Mesendoderm (in vitro differentiated cells): ENCODE measurements around the gene MFRP.

Experiments
- DNase-seq: peaks from one replicate; pipeline ENCODE4 v3.0.0; 2013
- H2AK5ac ChIP-seq: 2 replicates; pipeline ENCODE4 v1.6.1; 2013; ENCODE audit warnings: low read length, inconsistent platforms
- H2BK120ac ChIP-seq: 2 replicates; pipeline ENCODE4 v1.6.1; 2013; ENCODE audit warnings: low read depth, mild to moderate bottlenecking, low read length, moderate library complexity, mixed read lengths
- H2BK15ac ChIP-seq: replicated peaks from 2 replicates; pipeline ENCODE4 v1.6.1; 2013; ENCODE audit warnings: low read depth, mild to moderate bottlenecking, moderate library complexity
- H2BK5ac ChIP-seq: 2 replicates; pipeline ENCODE4 v1.6.1; 2013; ENCODE audit warnings: low read length, inconsistent platforms
- H3K18ac ChIP-seq: 2 replicates; pipeline ENCODE4 v1.6.1; 2013; ENCODE audit warnings: mild to moderate bottlenecking, low read length, mixed read lengths
- H3K23ac ChIP-seq: one replicate; pipeline ENCODE4 v1.6.1; 2013; ENCODE audit warnings: low read length
- H3K27ac ChIP-seq: 2 replicates; pipeline ENCODE4 v1.5.1; 2013; ENCODE audit warnings: low read depth, mild to moderate bottlenecking, inconsistent platforms, low read length, moderate library complexity
- H3K27me3 ChIP-seq: 2 replicates; pipeline ENCODE4 v1.6.1; 2013; ENCODE audit warnings: low read length, control low read depth, mild to moderate bottlenecking, inconsistent platforms; ENCODE audit not compliant: insufficient read depth, poor library complexity
- H3K36me3 ChIP-seq: 2 replicates; pipeline ENCODE4 v1.6.1; 2013; ENCODE audit warnings: low read length, inconsistent platforms; ENCODE audit not compliant: control insufficient read depth, insufficient read depth
- H3K4ac ChIP-seq: one replicate; pipeline ENCODE4 v1.6.1; 2013; ENCODE audit warnings: low read depth, mild to moderate bottlenecking, low read length, moderate library complexity
- H3K4me1 ChIP-seq: 2 replicates; pipeline ENCODE4 v1.6.1; 2013; ENCODE audit warnings: low read depth, low read length, inconsistent platforms; ENCODE audit not compliant: control insufficient read depth
- H3K4me2 ChIP-seq: 2 replicates; pipeline ENCODE4 v1.6.1; 2013; ENCODE audit warnings: low read length
- H3K4me3 ChIP-seq: 2 replicates; pipeline ENCODE4 v1.5.1; 2013; ENCODE audit warnings: mild to moderate bottlenecking, low read length
- H3K56ac ChIP-seq: one replicate; pipeline ENCODE4 v1.6.1; 2013; ENCODE audit warnings: low read length
- H3K79me1 ChIP-seq: 2 replicates; pipeline ENCODE4 v1.6.1; 2013; ENCODE audit warnings: low read length, inconsistent platforms
- H3K79me2 ChIP-seq: 2 replicates; pipeline ENCODE4 v1.6.1; 2013; ENCODE audit warnings: mild to moderate bottlenecking, low read length; ENCODE audit not compliant: control insufficient read depth, insufficient read depth
- H3K9ac ChIP-seq: 2 replicates; pipeline ENCODE4 v1.6.1; 2013; ENCODE audit warnings: low read length, inconsistent platforms
- H4K5ac ChIP-seq: one replicate; pipeline ENCODE4 v1.6.1; 2013; ENCODE audit warnings: low read length
- H4K8ac ChIP-seq: one replicate; pipeline ENCODE4 v1.6.1; 2013; ENCODE audit warnings: low read depth, mild to moderate bottlenecking, control low read depth, low read length, moderate library complexity
- WGBS: extraction: QIAGEN DNeasy Blood & Tissue Kit; methylation state at CpG from one replicate; pipeline ENCODE4 v1.1.7; 2013; ENCODE audit warnings: low lambda C conversion rate, missing lambda C conversion rate; ENCODE audit not compliant: insufficient coverage; ENCODE audit errors: extremely low coverage; 5-methylcytosine and 5-hydroxymethylcytosine counted together

Gene MFRP

GRCh38 chr11:119310682-119311052 is 35.8 kb downstream of the MFRP start:
- Histone ChIP-seq H2BK120ac (no peak overlapping the region), H3K27ac (no peak overlapping the region), H3K27me3 (no peaks in the 10 kb centered on the region), H3K18ac (no peak overlapping the region), H4K5ac (no peak overlapping the region), H3K23ac (no peak overlapping the region), H3K4me3 (no peak overlapping the region), H3K79me2 (no peaks in the 10 kb centered on the region), H2AK5ac (no peak overlapping the region), H3K4me2 (no peak overlapping the region), H2BK5ac (no peak overlapping the region), H3K9ac (no peak overlapping the region), H4K8ac (no peak overlapping the region), H3K4me1 (peaks cover 5% of the 10 kb centered on the region), H3K56ac (peak overlapping the region; percentile 51), H2BK15ac (no peak overlapping the region), H3K79me1 (peaks cover 3% of the 10 kb centered on the region), H3K4ac (no peak overlapping the region), H3K36me3 (peaks cover 6% of the 10 kb centered on the region)
- WGBS, result no CpG with 5 or more reads among the region's 20 CpGs
- no peak for DNase-seq

- no peak overlapping the region for H3K56ac ChIP-seq
- H4K8ac ChIP-seq, result no peak overlapping the region
- no CpG with 5 or more reads among the region's 17 CpGs for whole genome bisulfite sequencing
- H3K4me1 ChIP-seq, result peaks cover 2% of the 10 kb centered on the region
- no peaks in the 10 kb centered on the region for H3K79me2 ChIP-seq
- no peak overlapping the region for H2AK5ac ChIP-seq
- H3K4ac ChIP-seq, result no peak overlapping the region
- peaks cover 6% of the 10 kb centered on the region for H3K36me3 ChIP-seq
- no peak overlapping the region for H2BK15ac ChIP-seq
- H2BK5ac ChIP-seq, result no peak overlapping the region
- H3K4me3 ChIP-seq, result no peak overlapping the region
- no peak overlapping the region for H2BK120ac ChIP-seq
- H3K27ac ChIP-seq, result no peak overlapping the region
- no peak overlapping the region for H3K18ac ChIP-seq
- no peaks in the 10 kb centered on the region for H3K27me3 ChIP-seq
- H4K5ac ChIP-seq, result no peak overlapping the region
- peaks cover 2% of the 10 kb centered on the region for H3K79me1 ChIP-seq
- H3K9ac ChIP-seq, result no peak overlapping the region
- no peak overlapping the region for H3K4me2 ChIP-seq
- no peak overlapping the region for H3K23ac ChIP-seq
- peak; percentile 91 for DNase-seq
These were observed 36.4 kb downstream of the MFRP start for GRCh38 chr11:119309953-119310681.

DNA sequence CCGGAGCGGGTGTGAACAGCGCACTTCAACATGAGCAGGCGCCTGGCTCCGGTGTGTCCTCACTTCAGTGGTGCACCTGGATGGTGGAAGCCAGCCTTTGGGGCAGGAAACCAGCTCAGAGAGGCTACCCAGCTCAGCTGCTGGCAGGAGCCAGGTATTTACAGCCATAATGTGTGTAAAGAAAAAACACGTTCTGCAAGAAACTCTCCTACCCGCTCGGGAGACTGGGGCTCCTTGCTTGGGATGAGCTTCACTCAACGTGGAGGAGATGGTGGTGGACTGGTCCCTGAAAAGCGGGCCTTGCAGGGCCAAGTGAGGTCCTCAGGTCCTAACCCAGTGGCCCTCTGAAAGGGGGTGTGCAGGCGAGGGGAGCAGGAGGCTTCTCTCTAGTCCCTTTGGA is 37.1 kb downstream of the MFRP start:
- Histone ChIP-seq H3K27me3 (no peaks in the 10 kb centered on the region), H3K4ac (no peak overlapping the region), H3K4me3 (no peak overlapping the region), H3K9ac (no peak overlapping the region), H3K18ac (no peak overlapping the region), H2BK15ac (no peak overlapping the region), H4K8ac (no peak overlapping the region), H3K79me2 (no peaks in the 10 kb centered on the region), H3K4me2 (no peak overlapping the region), H3K4me1 (peaks cover 2% of the 10 kb centered on the region), H4K5ac (no peak overlapping the region), H3K27ac (no peak overlapping the region), H2BK120ac (no peak overlapping the region), H2BK5ac (no peak overlapping the region), H2AK5ac (no peak overlapping the region), H3K36me3 (peaks cover 6% of the 10 kb centered on the region), H3K56ac (no peak overlapping the region), H3K79me1 (no peaks in the 10 kb centered on the region), H3K23ac (no peak overlapping the region)
- no CpG with 5 or more reads among the region's 11 CpGs for WGBS
- DNase-seq, result no peak

DNA sequence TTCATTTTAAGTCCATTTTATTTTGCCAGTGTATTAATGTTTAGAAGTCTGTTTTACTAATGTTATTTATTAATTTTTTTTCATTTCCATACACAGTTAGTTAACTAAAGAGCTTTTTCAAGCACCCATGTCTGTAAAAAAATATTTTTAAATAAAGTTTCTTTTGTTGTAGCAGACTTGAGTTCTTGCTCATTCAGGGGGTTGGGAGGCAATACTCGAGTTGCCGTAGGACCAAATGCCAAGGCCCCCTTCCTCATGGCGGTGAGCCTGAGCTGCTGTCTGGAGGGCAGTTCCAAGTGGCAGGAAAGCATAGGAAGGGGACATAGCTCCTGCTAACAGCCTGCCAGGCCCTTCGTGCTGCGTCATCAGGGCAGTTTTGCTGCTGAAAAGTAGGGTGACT is 38.5 kb downstream of the MFRP start:
- Histone ChIP-seq H3K4me1 (peaks cover 2% of the 10 kb centered on the region), H4K8ac (no peak overlapping the region), H2AK5ac (no peak overlapping the region), H3K23ac (no peak overlapping the region), H2BK120ac (no peak overlapping the region), H2BK5ac (no peak overlapping the region), H3K56ac (no peak overlapping the region), H3K27me3 (no peaks in the 10 kb centered on the region), H3K4ac (no peak overlapping the region), H2BK15ac (no peak overlapping the region), H3K4me2 (no peak overlapping the region), H3K27ac (no peak overlapping the region), H4K5ac (no peak overlapping the region), H3K79me1 (no peaks in the 10 kb centered on the region), H3K4me3 (no peak overlapping the region), H3K18ac (no peak overlapping the region), H3K36me3 (peaks cover 7% of the 10 kb centered on the region), H3K9ac (no peak overlapping the region), H3K79me2 (no peaks in the 10 kb centered on the region)
- WGBS, result no CpG with 5 or more reads among the region's 5 CpGs
- DNase-seq, result no peak

GRCh38 chr11:119307219-119307618 is 39.3 kb downstream of the MFRP start:
- Histone ChIP-seq H3K4me3 (no peak overlapping the region), H2BK15ac (no peak overlapping the region), H3K9ac (no peak overlapping the region), H3K79me2 (no peaks in the 10 kb centered on the region), H4K8ac (no peak overlapping the region), H3K4me1 (peaks cover 2% of the 10 kb centered on the region), H2BK5ac (no peak overlapping the region), H3K27ac (no peak overlapping the region), H3K79me1 (no peaks in the 10 kb centered on the region), H2BK120ac (no peak overlapping the region), H3K4me2 (no peak overlapping the region), H2AK5ac (no peak overlapping the region), H3K4ac (no peak overlapping the region), H4K5ac (no peak overlapping the region), H3K23ac (no peak overlapping the region), H3K18ac (no peak overlapping the region), H3K36me3 (peaks cover 4% of the 10 kb centered on the region), H3K56ac (no peak overlapping the region), H3K27me3 (no peaks in the 10 kb centered on the region)
- DNase-seq, result peak; percentile 70
- WGBS, result no CpG with 5 or more reads among the region's 1 CpG

GRCh38 chr11:119306373-119306890 is 40.1 kb downstream of the MFRP start:
- H3K79me2 ChIP-seq, result no peaks in the 10 kb centered on the region
- no peak overlapping the region for H3K4me2 ChIP-seq
- H3K9ac ChIP-seq, result no peak overlapping the region
- DNase-seq, result no peak
- H3K27me3 ChIP-seq, result no peaks in the 10 kb centered on the region
- no peak overlapping the region for H3K56ac ChIP-seq
- H2BK120ac ChIP-seq, result no peak overlapping the region
- peaks cover 2% of the 10 kb centered on the region for H3K4me1 ChIP-seq
- H2AK5ac ChIP-seq, result no peak overlapping the region
- no peak overlapping the region for H3K23ac ChIP-seq
- no peak overlapping the region for H3K27ac ChIP-seq
- no peak overlapping the region for H4K5ac ChIP-seq
- no peak overlapping the region for H3K4me3 ChIP-seq
- H3K36me3 ChIP-seq, result peaks cover 4% of the 10 kb centered on the region
- H4K8ac ChIP-seq, result no peak overlapping the region
- H3K18ac ChIP-seq, result no peak overlapping the region
- WGBS, result no CpG with 5 or more reads among the region's 5 CpGs
- H3K4ac ChIP-seq, result no peak overlapping the region
- H2BK5ac ChIP-seq, result no peak overlapping the region
- no peak overlapping the region for H2BK15ac ChIP-seq
- no peaks in the 10 kb centered on the region for H3K79me1 ChIP-seq
